Measurements from ENCODE around the gene RSAD1.

RSAD1 gene

DNA sequence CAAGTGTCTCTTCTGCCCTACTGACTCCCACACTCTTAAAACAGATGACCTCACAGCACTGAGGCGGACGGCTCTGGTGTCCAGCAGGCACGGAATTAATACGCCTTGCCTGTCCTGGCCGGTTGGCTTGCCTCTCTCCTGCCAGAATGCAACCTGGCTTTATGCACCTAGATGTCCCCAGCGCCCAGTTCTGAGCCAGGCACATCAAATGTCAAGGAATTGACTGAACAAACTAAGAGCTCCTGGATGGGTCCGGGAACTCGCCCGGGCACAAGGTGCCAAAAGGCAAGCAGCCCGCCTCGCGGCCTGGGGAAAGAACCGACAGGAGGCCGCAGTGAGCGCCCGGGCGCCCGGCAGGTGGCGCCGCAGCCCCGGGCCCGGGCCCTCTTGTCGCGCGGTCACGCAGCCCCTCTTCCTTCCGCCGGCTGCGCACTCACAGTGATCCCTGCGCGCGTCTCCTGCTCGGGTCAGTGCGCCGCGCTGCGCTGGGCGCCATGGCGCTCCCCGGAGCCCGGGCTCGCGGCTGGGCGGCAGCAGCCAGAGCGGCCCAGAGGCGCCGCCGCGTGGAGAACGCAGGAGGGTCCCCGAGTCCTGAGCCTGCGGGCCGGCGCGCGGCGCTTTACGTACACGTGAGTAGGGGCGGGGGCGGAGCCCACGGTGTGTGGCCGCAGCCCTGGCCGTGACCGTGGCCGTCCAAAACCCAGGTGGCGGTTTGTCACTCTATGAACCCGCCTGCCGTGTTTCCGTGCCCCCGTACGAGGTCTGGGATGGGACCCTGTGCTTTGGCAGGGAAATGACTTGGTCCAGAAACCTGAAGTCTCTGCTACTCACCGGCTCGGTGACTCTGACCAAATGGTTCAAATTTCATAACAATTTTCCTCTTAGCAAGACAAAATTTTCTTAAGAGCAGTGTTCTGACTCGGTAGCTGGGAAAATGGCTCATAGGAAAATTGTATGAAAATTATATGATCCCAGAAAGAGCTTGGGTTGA is at the start of gene RSAD1:
Gene RSAD1 (plus strand): TSS at position 470 of the 991 bp plus-strand sequence. CDS start 25 bp downstream, at position 495.
- peak; percentile 86 for DNase-seq (ENCODE audit: low spot score)

DNA sequence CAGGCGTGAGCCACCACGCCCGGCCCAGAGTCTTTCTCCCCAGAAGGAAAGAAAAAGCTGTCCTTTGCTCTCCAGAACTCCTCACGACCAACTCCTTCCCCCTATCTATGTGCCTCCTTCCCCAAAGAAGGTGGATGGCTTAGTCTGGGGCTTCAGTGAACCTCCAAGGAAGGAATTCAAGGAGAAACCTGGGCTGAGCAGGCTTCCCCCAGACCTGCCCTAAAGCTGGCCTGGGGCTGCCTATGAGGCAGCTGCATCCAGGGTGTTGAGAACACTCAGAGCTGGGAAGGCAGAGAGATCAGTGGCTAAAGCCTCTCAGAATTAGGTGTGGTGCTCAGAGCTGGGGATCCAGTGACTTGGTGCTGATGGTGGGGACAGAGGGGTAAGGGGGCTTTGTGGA is 48.9 kb upstream of the RSAD1 start:
- DNase-seq (ENCODE audit: low spot score), result no peak

DNA sequence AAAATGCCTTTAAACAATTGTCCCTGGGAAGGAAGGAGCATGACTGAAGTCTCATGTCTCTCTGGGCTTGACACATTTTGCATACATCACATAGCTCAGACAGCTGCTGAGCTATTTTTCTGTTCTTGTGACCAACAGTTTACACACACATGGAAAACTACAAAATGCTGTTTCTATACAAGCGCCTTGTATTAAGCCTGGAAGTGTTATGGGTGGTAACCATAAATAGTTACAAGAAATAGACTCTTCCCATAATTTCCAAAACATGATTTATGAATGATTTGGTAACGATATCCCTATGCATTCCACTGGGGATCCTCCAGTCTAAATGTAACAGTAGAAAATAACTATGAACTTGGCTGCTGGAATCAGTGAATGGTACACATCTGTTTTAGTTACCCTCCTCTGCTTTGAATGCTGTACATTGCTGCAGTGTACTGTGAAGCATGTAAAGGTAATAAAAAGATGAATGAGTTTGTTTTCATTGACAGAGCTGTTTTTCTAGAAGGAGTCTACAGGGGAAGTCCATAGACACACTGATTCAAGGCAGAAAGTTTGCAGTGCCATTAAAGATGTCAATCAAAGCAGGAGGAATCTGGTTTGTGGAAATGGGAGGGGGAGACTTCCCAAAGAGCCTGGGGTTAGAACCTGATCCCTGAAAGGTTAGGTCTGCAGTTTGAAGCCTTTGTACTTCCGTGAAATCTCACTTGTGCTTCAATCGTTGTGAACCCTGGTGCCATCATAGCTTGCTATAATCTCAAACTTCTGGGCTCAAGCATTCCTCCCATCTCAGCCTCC is 47.6 kb upstream of the RSAD1 start:
- no peak for DNase-seq (ENCODE audit: low spot score)

- no peak for DNase-seq (ENCODE audit: low spot score)
These were observed 46.4 kb upstream of the RSAD1 start for GRCh38 chr17:50432125-50432762.

GRCh38 chr17:50437409-50437808 is 41.3 kb upstream of the RSAD1 start:
- no peak for DNase-seq (ENCODE audit: low spot score)

GRCh38 chr17:50439008-50439407 is 39.7 kb upstream of the RSAD1 start:
- DNase-seq (ENCODE audit: low spot score), result no peak

DNA sequence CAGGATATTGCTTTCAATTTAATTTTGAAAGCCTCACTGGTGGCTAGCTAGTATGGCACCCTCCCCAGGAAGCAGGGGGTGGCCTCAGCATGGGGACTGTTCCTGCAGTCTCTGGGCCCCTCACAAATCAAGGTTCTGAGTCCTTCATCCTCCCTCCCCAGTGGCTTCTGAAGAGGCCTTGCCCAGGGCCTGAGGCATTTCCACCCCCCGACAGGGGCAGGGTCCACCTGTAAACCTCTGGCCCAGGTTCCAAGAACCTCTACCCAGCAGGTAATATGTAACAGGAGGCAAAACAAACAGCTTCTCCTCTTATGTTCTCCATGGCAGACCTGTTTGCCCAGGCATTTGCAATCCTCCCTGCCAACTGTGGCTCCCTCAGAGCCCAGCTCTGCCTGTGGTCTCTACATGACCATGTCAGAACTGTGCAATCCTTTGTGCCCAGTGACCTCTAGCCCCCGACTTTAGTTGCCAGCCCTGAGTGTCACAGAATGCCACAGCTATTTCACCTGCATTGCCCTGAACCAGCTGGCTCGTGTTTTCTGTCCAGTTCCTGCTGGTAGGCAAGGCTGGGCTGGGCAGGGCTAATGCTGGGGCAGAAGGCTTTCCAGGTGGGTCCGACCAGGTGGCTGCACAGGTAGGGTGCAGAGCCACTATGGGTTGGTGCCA is 38.4 kb upstream of the RSAD1 start:
- no peak for DNase-seq (ENCODE audit: low spot score)

- no peak for DNase-seq (ENCODE audit: low spot score)
These were observed 37.5 kb upstream of the RSAD1 start for GRCh38 chr17:50440838-50441829.

DNA sequence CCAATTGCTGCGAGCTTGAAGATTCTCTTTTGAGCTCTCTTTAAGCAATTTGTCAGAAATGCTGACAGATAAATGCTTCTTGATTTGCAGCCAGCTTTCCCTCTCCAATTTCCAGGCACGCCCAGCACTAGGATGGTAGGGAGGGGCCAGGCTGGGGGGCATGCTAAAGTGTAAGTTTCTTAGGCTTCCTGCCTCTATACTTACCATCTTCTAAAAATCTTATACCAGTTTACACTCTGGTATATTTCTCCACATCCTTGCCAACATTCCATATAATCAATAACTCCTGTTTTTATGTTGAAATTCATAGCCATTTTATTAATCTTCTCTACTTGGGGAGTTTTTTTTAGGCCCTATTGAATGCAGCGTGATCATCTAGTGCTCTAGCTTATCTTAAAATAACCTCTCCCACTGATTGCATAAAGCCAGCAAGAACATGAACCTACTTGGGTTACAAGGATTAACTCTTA is 35.1 kb upstream of the RSAD1 start:
- DNase-seq (ENCODE audit: low spot score), result no peak

DNA sequence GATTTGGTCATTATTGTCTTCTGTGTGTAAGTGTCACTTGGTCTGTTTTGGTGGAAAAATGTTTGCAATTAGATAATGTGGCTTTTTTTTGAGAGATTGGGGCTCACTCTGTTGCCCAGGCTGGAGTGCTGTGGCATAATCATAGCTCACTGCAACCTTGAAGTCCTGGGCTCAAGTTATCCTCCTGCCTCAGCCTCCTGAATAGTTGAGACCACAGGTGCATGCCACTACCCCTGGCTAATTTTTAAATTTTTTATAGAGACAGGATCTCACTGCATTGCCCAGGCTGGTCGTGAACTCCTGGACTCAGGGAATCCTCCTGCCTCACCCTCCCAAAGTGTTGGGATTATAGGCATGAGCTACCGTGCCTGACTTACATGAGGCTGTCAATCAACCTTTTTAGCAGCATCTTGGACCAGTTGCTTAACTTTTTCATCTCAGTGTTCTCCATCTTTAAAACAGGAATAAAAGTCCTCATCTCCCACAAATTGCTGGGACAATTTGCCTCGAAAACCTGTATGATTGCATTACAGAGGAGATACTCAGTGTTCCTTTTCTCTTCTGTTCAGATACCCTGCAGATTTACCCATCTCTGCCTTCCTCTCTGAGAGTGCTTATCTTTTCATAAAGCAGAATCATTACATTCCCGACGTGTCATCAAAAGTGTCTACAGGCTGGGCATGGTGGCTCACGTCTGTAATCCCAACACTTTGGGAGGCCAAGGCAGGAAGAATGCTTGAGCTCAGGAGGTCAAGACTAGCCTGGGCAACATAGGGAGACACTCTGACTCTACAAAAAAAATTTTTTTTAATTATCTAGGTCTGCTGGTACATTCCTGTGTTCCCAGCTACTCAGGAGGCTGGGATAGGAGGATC is 33.6 kb upstream of the RSAD1 start:
- DNase-seq (ENCODE audit: low spot score), result no peak

GRCh38 chr17:50445730-50446325 is 32.8 kb upstream of the RSAD1 start:
- DNase-seq (ENCODE audit: low spot score), result no peak

DNA sequence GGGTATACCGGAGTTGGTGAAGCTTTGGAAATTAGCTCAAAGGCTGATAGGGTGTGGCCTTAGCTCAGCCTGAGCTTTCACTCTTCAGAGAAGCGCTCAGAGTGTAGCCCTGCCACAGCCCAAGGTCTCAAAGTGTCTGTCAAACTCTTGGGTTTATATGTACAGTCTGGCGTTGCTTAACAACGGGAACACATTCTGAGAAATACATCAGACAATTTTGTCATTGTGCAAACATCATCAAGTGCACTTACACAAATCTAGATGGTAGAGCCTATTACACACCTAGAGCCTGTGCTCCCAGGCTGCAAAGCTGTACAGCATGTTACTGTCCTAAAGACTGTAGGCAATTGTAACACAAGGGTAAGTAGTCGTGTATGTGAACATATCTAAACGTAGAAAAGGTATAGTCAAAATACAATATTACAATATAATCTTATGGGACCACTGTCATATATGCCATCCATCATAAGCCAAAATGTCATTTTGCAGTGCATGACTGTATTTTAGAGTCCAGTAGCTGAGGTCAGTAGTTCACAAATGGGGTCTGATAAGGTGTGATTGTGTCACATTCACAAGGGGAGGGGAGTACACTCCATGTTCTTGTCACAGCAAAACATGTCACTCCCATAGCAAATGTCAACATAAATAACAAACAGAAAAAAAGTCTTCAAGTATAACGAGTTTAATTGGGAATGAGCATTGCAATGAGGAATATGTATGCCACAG is 30.6 kb upstream of the RSAD1 start:
- no peak for DNase-seq (ENCODE audit: low spot score)

DNA sequence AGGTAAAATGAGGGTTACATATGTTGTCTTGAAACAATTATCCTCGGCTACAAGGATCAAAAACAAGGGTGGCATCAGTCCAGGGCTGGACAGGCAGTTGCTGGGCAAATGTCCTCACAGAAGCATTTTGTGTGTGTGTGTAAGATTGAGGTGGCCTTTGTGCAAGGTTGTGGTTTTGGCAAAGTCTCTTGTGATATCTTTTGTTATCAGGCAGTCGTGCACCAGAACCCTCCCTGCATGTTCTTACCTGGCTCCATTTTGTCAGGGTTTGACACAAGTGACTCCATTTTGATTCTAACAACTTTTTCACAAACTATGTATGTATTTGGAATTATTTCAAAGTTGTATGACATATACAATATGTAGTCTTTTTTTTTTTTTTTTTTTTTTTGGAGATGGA is 30.0 kb upstream of the RSAD1 start:
- no peak for DNase-seq (ENCODE audit: low spot score)

DNA sequence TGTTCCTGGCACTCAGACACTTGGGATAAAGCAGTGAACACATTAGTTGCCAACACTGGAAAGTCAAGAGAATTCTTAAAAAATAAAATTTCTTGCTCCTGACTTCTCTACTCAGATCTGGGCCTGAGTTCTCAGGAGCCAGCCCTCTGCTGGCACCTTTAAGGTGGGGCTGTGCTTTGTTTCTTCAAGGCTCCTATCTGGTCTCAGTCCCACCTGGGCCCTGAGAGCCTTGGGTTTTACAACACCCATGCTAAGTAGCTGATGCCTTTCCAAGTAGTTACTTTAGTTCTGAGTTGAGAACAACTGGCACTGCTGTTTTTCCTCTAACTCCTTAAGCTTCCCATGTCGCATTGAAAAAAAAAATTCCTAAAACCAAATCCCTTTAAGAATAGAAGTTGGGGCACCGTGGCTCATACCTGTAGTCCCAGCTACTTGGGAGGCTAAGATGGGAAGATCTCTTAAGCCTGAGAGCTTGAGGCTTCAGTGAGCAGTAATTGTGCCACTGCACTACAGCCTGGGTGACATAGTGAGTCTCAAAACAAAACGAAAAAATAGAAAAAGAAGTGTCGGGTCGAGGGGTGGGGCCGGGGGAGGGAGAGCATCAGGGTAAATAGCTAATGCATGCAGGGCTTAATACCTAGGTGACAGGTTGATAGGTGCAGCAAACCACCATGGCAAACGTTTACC is 26.6 kb upstream of the RSAD1 start:
- DNase-seq (ENCODE audit: low spot score), result no peak

DNA sequence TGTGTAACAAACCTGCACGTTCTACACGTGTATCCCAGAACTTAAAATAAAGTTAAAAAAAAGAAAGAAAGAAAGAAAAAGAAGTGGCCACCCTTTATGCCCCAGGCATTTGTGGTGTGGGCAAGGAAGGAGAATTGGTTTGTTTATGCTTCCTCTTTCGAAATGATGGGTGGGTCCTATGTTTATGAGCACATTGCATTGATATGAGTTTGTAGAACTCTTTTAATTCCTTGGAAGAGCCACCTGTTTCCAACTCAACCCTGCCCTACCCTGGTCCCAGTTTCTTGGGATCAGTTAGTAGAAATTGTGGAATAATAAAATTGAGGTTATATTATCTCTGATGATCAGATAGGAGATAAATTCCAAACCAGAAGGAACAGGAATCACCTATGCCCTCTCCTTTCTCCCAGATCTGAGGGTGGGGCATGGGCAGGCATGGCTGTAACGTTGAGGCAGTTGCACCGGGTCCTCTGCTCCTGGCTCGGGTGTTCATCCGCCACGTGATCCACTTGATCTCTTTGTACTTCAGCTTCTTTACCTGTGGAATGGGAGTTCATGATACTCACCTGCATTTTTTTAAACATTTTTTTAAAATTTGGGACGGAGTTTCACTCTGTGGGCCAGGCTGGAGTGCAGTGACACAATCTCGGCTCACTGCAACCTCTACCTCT is 25.9 kb upstream of the RSAD1 start:
- DNase-seq (ENCODE audit: low spot score), result no peak

DNA sequence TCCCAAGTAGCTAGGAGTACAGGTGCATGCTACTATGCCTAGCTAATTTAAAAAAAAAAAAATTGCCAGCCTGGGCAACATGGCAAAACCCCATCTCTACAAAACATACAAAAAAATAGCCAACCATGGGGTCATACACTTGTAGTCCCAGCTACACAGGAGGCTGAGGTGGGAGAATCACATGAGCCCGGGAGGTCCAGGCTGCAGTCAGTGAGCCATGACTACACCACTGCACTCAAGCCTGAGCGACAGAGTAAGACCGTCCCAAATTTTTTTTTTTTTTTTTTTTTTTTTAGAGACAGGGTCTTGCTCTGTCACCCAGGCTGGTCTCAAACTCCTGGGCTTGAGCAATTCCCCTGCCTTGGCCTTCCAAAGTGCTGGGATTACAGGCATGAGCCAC is 24.8 kb upstream of the RSAD1 start:
- DNase-seq (ENCODE audit: low spot score), result no peak

GRCh38 chr17:50457621-50458020 is 21.0 kb upstream of the RSAD1 start:
- no peak for DNase-seq (ENCODE audit: low spot score)

Data from hepatic stellate cell (primary cell).